NCI-H345 (cell line): ENCODE results near the gene RUBCN.
"Not testable (repeated sequence)": the region's sequence is repeated elsewhere in the genome, so short reads cannot be mapped to it uniquely, and the experiment has no call there.

ENCODE experiments used
- DNase-seq: peaks from one replicate; lab custom pipeline; 2025; lab: John Stamatoyannopoulos, UW

Gene RUBCN

GRCh38 chr3:197685546-197685945 lies 51.2 kb downstream of the RUBCN start:
- no peak for DNase-seq

- no peak for DNase-seq
These were observed 53.5 kb downstream of the RUBCN start for GRCh38 chr3:197683191-197683590.

- DNase-seq: no peak
These were observed 54.0 kb downstream of the RUBCN start for GRCh38 chr3:197682713-197683112.

- no peak for DNase-seq
These were observed 55.7 kb downstream of the RUBCN start for GRCh38 chr3:197680955-197681521.

GRCh38 chr3:197675951-197676350 lies 60.8 kb downstream of the RUBCN start:
- DNase-seq: no peak

- no peak for DNase-seq
These were observed 61.2 kb downstream of the RUBCN start for GRCh38 chr3:197675563-197675860.

- no peak for DNase-seq
These were observed 61.8 kb downstream of the RUBCN start for GRCh38 chr3:197674741-197675562.

GRCh38 chr3:197673170-197673569 lies 63.5 kb downstream of the RUBCN start:
- DNase-seq: no peak

- DNase-seq: no peak
These were observed 66.3 kb downstream of the RUBCN start for GRCh38 chr3:197670361-197670760.

- DNase-seq: no peak
These were observed 68.7 kb downstream of the RUBCN start for GRCh38 chr3:197667968-197668367.

- not testable (repeated sequence) for DNase-seq
These were observed 69.4 kb downstream of the RUBCN start for GRCh38 chr3:197667293-197667692.

- not testable (repeated sequence) for DNase-seq
These were observed 70.4 kb downstream of the RUBCN start for GRCh38 chr3:197666221-197666842.

- DNase-seq: not testable (repeated sequence)
These were observed 71.2 kb downstream of the RUBCN start for GRCh38 chr3:197665549-197665948.

- DNase-seq: not testable (repeated sequence)
These were observed 71.6 kb downstream of the RUBCN start for GRCh38 chr3:197665142-197665491.

- DNase-seq: not testable (repeated sequence)
These were observed 72.1 kb downstream of the RUBCN start for GRCh38 chr3:197664414-197665141.

- DNase-seq: not testable (repeated sequence)
These were observed 73.2 kb downstream of the RUBCN start for GRCh38 chr3:197663367-197664140.

GRCh38 chr3:197662352-197662751 lies 74.4 kb downstream of the RUBCN start:
- DNase-seq: not testable (repeated sequence)

GRCh38 chr3:197661874-197662273 lies 74.8 kb downstream of the RUBCN start:
- not testable (repeated sequence) for DNase-seq

GRCh38 chr3:197661234-197661834 lies 75.4 kb downstream of the RUBCN start:
- DNase-seq: not testable (repeated sequence)

GRCh38 chr3:197659701-197660100 lies 77.0 kb downstream of the RUBCN start:
- DNase-seq: not testable (repeated sequence)

GRCh38 chr3:197659144-197659543 lies 77.6 kb downstream of the RUBCN start:
- not testable (repeated sequence) for DNase-seq
